ENCODE results near the gene SLAIN2.

The SLAIN2 gene

DNA sequence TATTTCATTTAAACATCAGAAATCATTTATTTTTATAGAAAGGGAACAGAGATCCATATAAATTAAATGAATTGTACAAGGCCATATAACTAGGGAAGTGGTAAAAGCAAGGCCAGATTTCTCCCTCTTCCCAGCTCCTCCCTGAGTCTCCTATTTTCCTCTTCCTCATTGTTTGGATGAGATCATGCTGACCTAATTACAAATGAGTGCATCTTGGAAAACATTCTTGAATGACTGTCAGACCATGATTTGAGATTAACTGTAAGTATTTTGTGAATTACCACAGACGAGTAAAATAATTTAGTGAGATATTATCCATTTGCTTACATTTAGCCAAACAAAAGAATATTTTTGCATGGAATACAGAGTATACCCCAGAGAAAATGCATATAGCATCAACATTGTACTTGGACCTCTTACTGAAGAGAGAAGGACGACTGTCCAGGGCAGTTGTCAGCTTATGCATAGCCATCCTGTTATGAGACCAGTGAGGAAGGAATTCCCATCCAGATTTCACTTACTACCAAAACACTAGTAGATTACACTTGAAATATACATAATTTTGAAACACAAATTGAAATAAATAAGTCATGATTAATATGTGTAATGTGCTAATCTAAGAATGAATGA, 47.3 kb downstream of the SLAIN2 start:
- DNase-seq (ENCODE audit: low spot score): no peak

DNA sequence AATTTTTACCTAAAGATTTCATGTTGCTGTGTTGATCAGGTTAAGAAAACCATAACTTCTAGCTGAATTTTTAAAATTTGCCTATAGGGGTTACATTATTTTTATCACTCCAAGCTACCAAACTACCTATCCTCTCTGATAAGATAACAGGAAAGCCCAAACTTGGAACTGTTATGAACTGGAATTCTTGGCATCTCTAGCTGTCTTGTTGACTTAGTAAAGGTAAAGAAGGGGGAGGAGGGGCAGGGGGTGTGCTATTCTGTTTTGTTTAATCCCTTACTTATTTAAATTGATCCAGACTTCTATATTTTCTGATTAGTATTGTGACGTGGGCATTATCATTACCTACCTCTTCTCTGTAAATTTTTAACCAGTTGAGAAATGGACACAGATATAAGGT, 54.7 kb downstream of the SLAIN2 start:
- TF ChIP-seq, protein P1, sequence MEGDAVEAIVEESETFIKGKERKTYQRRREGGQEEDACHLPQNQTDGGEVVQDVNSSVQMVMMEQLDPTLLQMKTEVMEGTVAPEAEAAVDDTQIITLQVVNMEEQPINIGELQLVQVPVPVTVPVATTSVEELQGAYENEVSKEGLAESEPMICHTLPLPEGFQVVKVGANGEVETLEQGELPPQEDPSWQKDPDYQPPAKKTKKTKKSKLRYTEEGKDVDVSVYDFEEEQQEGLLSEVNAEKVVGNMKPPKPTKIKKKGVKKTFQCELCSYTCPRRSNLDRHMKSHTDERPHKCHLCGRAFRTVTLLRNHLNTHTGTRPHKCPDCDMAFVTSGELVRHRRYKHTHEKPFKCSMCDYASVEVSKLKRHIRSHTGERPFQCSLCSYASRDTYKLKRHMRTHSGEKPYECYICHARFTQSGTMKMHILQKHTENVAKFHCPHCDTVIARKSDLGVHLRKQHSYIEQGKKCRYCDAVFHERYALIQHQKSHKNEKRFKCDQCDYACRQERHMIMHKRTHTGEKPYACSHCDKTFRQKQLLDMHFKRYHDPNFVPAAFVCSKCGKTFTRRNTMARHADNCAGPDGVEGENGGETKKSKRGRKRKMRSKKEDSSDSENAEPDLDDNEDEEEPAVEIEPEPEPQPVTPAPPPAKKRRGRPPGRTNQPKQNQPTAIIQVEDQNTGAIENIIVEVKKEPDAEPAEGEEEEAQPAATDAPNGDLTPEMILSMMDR (IDR thresholded peaks at IDR 0.05; ENCODE audit: extremely low read depth, missing control alignments): no peak

More for the DNA sequence above, 47.3 kb downstream of the SLAIN2 start:
- TF ChIP-seq, protein P1 (IDR thresholded peaks at IDR 0.05; ENCODE audit: extremely low read depth, missing control alignments): no peak

DNA sequence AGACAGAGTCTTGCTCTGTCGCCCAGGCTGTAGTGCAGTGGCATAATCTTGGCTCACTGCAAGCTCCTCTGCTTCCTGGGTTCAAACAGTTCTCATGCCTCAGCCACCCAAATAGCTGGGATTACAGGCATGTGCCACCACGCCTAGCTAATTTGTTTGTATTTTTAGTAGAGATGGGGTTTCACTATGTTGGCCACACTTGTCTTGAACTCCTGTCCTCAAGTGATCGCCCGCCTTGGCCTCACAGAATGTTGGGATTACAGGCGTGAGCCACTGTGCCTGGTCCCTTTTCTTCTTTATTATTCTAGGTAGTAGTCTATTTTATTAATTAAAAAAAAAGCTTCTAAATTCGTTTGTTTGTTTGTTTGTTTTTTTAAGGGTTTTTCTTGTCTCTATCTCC, 59.1 kb downstream of the SLAIN2 start:
- TF ChIP-seq, protein P1 (IDR thresholded peaks at IDR 0.05; ENCODE audit: extremely low read depth, missing control alignments): no peak
- no peak for DNase-seq (ENCODE audit: low spot score)

More for the DNA sequence above, 54.7 kb downstream of the SLAIN2 start:
- no peak for DNase-seq (ENCODE audit: low spot score)

DNA sequence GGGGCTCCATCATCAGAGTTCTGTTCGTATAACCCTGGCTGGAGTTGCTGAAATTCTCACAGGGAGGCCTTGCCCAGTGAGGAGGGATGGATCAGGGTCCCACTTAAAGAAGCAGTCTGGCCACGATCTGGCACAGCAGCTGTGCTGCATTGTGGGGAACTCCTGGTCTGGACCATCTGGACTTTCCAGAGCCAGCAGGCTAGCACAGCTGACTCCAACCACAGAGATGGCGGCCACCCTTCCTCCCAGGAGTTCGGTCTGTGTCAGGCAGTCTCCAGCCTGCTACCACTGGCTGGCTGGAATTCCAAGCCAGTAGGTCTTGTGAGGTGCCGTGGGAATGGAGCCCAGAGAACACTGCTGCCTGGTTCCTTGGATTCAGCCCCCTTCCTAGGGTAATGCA, 62.0 kb downstream of the SLAIN2 start:
- no peak for DNase-seq (ENCODE audit: low spot score)

DNA sequence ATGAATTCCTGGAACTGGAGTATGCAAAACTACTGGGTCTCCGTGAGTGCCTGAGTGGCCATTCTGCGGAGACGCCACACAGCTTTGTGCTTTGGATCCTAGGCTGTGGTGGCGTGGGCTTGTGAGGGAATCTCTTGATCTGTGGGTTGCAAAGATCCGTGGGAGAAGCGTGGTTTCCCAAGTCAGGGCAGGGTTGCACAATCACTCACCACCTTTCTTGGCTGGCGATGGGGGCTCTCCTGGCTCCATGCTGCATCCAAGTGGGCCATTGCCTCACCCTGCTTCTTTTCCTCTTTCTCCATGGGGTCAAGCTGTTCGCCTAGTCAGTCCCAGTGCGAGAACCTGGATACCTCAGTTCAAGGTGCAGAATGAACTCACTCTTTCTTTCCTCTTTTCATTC, 62.5 kb downstream of the SLAIN2 start:
- TF ChIP-seq, protein P1 (IDR thresholded peaks at IDR 0.05; ENCODE audit: extremely low read depth, missing control alignments): no peak
- DNase-seq (ENCODE audit: low spot score): no peak

More for the DNA sequence above, 62.0 kb downstream of the SLAIN2 start:
- TF ChIP-seq, protein P1 (IDR thresholded peaks at IDR 0.05; ENCODE audit: extremely low read depth, missing control alignments): no peak

DNA sequence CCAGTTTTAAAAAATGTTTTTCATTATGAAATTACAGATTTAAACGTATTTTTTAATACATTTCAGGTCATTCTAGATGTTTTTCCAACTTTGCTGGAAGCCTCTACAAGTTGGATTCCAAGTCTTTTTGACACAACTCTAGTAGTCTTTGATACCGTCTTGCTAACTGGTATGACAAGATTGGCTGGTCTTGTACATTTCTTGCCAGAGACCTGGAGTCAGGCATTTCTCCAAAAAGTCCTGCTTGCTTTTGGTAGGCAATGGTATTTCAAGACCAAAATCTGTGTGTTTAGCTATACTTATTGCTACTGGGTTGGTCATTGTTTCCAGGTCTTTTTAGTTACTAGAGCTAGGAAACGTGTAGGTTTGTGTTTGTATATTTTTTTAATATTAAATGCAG, 64.6 kb downstream of the SLAIN2 start:
- no peak for DNase-seq (ENCODE audit: low spot score)
- TF ChIP-seq, protein P1 (IDR thresholded peaks at IDR 0.05; ENCODE audit: extremely low read depth, missing control alignments): no peak

DNA sequence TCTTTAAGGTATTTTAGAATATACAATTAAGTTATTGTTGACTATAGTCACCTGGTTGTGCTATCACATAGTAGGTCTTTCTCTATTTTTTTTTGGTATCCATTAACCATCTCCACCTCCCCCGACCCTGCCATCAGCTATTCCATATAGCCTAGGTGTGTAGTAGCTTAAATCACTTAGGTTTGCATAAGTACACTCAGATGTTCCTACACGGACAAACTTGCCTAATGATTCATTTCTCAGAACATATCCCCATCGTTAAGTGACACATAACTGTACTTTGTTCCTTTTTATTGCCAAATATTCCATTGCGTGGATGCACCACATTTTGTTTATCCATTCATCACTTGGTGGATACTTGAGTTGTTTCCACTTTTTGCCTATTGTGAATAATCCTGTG, 67.9 kb downstream of the SLAIN2 start:
- DNase-seq (ENCODE audit: low spot score): no peak
- TF ChIP-seq, protein P1 (IDR thresholded peaks at IDR 0.05; ENCODE audit: extremely low read depth, missing control alignments): no peak
